PC-3 (cell line): ENCODE results near the gene ACOXL.

Experiments
- EZH2 ChIP-seq: fragments of 300-600 bp; sonication (generic); IDR thresholded peaks from one replicate; pipeline ENCODE4 v1.6.1; 2017; ENCODE audit warnings: antibody characterized with exemption, mild to moderate bottlenecking, low read length; ENCODE audit not compliant: unreplicated experiment
- EZH2phosphoT487 ChIP-seq: fragments of 300-600 bp; sonication (generic); IDR thresholded peaks from 2 replicates; pipeline ENCODE4 v1.6.1; 2018; ENCODE audit warnings: mild to moderate bottlenecking, antibody characterized with exemption, low read length, borderline replicate concordance
- TF ChIP-seq, protein P1 (sequence below): fragments of 300-600 bp; sonication (generic); conservative IDR thresholded peaks from 2 replicates; pipeline ENCODE4 v1.5.1; 2017; ENCODE audit warnings: antibody characterized with exemption, low read depth, mild to moderate bottlenecking, low read length

DNA sequence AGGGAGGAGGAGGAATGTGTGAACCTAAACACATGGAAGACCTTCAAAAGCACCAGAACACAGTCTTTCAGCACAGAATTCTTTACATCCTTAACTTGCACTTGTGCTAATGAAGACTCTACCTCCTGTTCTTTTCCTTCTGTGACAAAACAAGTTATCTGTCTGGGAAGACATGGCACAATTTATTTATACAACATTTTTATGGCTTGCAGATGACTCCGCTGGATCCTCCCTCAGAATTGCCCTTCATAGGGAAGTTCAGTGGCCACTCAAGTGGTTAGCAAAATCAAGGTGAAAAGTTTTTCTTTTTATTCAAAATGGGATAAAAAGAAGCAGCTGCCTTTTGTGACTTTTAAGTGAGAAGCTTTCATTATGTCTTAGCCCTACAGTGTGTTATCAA is 409.7 kb downstream of the ACOXL start:
- TF ChIP-seq, protein P1, sequence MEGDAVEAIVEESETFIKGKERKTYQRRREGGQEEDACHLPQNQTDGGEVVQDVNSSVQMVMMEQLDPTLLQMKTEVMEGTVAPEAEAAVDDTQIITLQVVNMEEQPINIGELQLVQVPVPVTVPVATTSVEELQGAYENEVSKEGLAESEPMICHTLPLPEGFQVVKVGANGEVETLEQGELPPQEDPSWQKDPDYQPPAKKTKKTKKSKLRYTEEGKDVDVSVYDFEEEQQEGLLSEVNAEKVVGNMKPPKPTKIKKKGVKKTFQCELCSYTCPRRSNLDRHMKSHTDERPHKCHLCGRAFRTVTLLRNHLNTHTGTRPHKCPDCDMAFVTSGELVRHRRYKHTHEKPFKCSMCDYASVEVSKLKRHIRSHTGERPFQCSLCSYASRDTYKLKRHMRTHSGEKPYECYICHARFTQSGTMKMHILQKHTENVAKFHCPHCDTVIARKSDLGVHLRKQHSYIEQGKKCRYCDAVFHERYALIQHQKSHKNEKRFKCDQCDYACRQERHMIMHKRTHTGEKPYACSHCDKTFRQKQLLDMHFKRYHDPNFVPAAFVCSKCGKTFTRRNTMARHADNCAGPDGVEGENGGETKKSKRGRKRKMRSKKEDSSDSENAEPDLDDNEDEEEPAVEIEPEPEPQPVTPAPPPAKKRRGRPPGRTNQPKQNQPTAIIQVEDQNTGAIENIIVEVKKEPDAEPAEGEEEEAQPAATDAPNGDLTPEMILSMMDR, result no peak
- no peak for TF ChIP-seq EZH2
- TF ChIP-seq EZH2phosphoT487, result no peak
